Astrocyte of the spinal cord (primary cell): Measurements from ENCODE around the gene MRPL37.

ENCODE experiments used
- DNase-seq: peaks from one replicate; pipeline ENCODE4 v3.0.0; 2011; ENCODE audit warnings: low read depth, low spot score
- H3K4me3 ChIP-seq: 2 replicates; pipeline ENCODE4 v1.5.1; 2011; ENCODE audit warnings: low read depth, mild to moderate bottlenecking, low read length, moderate library complexity
- in situ Hi-C: cut with HindIII; loops from 2 replicates; pipeline ENCODE4 v1.10.0; 2017; ENCODE audit warnings: low sequenced_read_pairs
- TF ChIP-seq, protein P1 (sequence below): IDR thresholded peaks from 2 replicates; pipeline ENCODE4 v1.5.1; 2012; ENCODE audit warnings: low read depth, mild to moderate bottlenecking, low read length, inconsistent platforms

Gene MRPL37

DNA sequence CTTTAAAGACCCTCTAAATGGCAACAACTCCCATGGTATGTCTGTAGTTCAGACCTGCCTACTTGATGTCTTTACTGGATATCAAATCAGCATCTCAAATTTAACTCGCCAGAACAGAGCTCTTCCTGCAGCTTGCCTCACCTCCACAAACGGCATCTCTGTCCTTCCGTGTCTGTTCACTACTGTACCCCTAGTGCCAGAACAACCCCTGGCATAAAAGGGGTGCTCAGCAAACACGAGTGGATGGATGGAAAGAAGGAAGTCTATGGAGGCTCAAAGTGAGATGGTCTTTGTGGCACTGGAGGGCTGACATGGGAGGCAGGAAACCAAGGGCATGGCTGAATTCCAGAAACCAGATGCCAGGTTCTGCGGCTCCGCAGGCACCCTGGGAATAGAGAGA lies 22.7 kb downstream of the MRPL37 start:
- in situ Hi-C loops, result no loop called here
- TF ChIP-seq, protein P1, sequence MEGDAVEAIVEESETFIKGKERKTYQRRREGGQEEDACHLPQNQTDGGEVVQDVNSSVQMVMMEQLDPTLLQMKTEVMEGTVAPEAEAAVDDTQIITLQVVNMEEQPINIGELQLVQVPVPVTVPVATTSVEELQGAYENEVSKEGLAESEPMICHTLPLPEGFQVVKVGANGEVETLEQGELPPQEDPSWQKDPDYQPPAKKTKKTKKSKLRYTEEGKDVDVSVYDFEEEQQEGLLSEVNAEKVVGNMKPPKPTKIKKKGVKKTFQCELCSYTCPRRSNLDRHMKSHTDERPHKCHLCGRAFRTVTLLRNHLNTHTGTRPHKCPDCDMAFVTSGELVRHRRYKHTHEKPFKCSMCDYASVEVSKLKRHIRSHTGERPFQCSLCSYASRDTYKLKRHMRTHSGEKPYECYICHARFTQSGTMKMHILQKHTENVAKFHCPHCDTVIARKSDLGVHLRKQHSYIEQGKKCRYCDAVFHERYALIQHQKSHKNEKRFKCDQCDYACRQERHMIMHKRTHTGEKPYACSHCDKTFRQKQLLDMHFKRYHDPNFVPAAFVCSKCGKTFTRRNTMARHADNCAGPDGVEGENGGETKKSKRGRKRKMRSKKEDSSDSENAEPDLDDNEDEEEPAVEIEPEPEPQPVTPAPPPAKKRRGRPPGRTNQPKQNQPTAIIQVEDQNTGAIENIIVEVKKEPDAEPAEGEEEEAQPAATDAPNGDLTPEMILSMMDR, result no peak
- H3K4me3 ChIP-seq, result no peak overlapping the region
- DNase-seq, result no peak

DNA sequence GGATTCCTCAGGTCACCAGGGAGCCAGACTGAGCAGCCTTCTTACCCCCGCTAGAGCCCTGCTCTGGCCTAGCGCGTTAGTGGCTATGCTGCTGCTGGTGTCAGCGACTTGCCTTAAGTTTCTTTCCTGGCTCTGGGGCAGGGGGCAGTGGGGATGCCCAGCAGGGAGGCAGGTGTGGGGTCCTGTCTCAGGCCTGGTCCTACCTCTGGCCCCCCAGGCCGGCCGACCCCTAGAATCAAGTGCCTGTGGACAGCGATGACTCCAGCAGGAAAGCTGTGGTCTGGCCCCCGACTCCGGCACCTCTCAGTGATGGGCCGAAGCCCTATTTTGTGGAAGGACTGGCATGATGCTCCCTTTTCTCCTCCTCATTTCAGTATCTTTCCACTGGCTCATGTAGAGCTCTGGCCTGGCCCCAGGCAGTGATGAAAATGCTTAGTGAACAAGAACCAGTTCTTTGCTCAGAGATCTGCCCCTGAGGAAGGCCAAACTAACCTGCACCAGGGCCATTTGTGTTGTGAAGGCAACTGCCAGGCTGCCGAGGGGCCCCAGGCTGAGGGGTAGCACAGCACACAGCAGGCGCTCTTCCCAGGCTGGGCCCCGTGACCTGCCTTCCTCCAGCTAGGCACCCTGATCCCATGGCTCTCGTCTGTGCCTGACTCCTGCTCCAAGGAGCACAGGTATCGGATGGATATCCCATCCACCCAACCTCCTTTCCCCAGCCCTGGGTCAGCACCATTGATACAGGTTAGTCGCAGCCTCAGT lies 23.7 kb downstream of the MRPL37 start:
- no peak for DNase-seq
- in situ Hi-C loops, result no loop called here
- TF ChIP-seq, protein P1, result no peak
- no peak overlapping the region for H3K4me3 ChIP-seq

DNA sequence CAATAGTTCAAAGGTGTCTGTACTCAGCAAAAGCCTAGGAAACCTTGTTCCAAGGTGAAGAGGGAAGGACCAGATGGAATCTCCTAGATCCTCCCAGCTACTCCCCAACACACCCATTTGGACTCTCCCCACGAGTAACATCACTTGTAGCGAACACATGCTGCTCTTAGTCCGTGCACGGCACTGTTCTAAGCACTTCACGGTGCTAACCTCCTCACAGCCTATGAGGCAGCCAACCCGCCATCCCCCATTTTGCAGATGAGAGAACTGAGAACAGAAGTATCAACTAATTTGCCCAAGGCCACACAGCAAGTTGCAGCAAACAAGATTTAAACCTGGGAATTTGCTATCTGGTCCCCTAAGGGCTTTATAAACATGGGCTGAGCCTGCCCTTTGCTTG lies 24.3 kb downstream of the MRPL37 start:
- DNase-seq, result no peak
- TF ChIP-seq, protein P1, result no peak
- H3K4me3 ChIP-seq, result no peak overlapping the region
- in situ Hi-C loops, result no loop called here

DNA sequence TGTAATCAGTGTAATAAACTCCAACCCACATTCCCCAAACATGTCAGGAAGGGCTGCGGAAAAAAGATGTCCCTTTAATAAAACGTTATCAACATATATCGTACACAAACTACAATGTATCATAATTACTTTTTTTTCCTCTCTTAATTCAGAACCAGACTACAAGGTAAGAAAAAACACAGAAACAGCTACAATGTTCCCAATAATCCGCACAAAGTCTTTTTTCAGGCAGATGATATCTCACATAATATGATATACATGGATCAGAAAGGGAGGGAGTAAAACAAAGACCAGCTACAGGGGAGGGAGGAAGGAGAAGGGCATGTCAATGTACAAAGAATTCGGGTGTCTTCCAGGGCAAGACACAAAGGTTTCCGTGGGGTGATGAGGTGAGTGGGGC lies 25.4 kb downstream of the MRPL37 start:
- DNase-seq, result no peak
- TF ChIP-seq, protein P1, result no peak
- in situ Hi-C loops, result no loop called here
- H3K4me3 ChIP-seq, result no peak overlapping the region

DNA sequence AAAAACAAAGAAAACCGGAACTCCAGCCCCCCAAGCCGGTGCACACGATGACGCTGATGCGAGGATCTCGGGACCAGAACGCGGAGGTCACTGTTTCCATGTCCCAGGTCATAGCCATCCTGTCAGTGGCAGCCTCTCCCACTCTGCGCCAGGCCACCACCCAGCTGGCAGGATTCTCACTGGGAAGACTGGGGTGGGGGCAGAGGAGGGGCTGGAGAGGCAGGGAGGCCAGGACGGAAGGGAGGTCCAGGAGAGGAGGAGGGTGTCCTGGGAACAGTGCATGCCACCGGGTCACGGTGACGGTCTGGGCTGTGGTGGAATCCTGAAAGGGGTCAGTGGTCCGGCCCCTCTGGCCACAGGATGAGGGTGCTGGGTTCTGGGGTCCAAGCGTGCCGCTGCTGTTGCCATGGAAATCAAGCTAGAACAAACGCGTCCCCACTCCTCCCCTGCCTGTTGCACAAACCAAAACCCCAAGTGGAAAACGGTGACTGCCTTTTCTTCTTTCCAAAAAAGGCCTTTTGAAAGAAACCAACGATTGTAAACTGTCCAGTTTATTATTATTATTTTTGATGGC lies 26.1 kb downstream of the MRPL37 start:
- TF ChIP-seq, protein P1, result no peak
- in situ Hi-C loops, result no loop called here
- H3K4me3 ChIP-seq, result no peak overlapping the region
- no peak for DNase-seq

DNA sequence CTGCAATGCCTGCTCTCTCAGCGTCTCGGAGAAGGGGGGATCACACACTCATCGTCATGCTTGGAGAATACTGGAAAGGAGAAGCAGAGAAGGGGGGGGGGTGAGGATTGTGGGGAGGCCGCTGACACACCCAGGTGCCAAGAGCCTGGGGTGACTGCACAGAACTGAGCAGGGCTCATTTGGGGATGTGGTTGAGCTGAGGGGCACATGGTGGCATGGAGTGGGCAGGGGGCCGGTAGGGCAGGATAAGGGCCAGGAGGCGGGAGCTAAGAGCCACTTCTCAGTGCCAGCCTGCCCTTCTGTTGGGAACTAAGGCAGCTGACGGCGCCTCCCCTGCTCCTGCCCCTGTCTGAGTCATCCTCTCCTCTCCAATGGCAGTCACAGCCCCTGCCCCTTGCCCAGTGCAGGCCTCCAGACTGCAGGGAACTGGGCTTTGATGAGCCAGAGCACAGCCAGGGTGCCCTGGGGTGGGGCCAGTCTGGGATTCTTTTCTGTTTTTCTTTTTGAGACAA lies 27.2 kb downstream of the MRPL37 start:
- in situ Hi-C loops, result no loop called here
- TF ChIP-seq, protein P1, result no peak
- peak; percentile 62 for DNase-seq
- H3K4me3 ChIP-seq, result no peak overlapping the region
